ENCODE data around the gene POLH.

DNA sequence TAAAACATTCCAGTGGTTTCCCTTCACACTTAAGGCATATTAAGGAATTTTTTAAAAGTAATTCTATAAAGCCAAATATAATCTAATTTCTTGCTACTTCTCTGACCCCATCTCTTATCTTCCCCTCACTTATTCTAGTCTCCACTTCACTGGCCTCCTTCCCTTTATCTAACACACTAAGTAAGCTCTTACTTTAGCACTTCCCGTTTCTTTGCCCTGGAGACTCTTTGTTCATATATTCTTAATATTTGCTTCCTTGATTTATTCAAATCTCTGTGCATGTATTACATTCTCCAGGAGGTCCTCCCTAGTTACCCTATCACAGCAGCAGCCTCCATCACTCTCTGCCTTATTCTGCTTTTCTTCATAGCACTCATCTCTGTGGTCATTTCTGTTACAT is 32.8 kb downstream of the POLH start:
- TF ChIP-seq, protein P1, sequence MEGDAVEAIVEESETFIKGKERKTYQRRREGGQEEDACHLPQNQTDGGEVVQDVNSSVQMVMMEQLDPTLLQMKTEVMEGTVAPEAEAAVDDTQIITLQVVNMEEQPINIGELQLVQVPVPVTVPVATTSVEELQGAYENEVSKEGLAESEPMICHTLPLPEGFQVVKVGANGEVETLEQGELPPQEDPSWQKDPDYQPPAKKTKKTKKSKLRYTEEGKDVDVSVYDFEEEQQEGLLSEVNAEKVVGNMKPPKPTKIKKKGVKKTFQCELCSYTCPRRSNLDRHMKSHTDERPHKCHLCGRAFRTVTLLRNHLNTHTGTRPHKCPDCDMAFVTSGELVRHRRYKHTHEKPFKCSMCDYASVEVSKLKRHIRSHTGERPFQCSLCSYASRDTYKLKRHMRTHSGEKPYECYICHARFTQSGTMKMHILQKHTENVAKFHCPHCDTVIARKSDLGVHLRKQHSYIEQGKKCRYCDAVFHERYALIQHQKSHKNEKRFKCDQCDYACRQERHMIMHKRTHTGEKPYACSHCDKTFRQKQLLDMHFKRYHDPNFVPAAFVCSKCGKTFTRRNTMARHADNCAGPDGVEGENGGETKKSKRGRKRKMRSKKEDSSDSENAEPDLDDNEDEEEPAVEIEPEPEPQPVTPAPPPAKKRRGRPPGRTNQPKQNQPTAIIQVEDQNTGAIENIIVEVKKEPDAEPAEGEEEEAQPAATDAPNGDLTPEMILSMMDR (IDR thresholded peaks at IDR 0.05), result no peak
- no peak for TF ChIP-seq POLR2A (IDR thresholded peaks at IDR 0.05)

All from right lobe of liver (tissue), 4 donors.